HepG2 (cell line): Measurements from ENCODE around the gene HSPA1L. TPM values are rescaled to one million over a fixed set of nuclear protein-coding genes. Genes with fewer than 3 reads are reported as not detected.
"Not testable (repeated sequence)": the region's sequence is repeated elsewhere in the genome, so short reads cannot be mapped to it uniquely, and the experiment has no call there.

Experiments
- ATAC-seq: fragments of 200-7000 bp; cut with Tn5 transposase; 3 replicates; pipeline ENCODE4 v1.9.1; 2020; ENCODE audit warnings: mild to moderate bottlenecking, moderate library complexity
- BruUV-seq: library from RNA; stranded (reverse); fragments of 400-500 nt; replicated peaks from 2 replicates; lab custom pipeline; 2021; lab: Mats Ljungman, UMichigan
- CTCF ChIA-PET: fragments of 300-600 bp; formaldehyde crosslinking; extraction: SDS; loops from one replicate; lab custom pipeline; 2021; ENCODE audit warnings: low total read pairs, inconsistent platforms, low intra/inter-chr PET ratio; lab: Yijun Ruan, JAX
- POLR2A ChIA-PET: fragments of 350-600 bp; sonication (Branson Sonifier 250); formaldehyde crosslinking; loops from one replicate; lab custom pipeline; 2020; ENCODE audit warnings: antibody characterized with exemption, inconsistent platforms; lab: Yijun Ruan, JAX
- DNase-seq: peaks from one replicate; pipeline ENCODE4 v3.0.0-alpha.2; 2015; ENCODE audit warnings: low spot score
- FAIRE-seq: peaks from 3 replicates; lab custom pipeline; 2011; peaks lifted over from hg19 to GRCh38; lab: Jason Lieb, UNC
- H2AFZ ChIP-seq: one replicate; pipeline ENCODE4 v1.6.1; 2011; ENCODE audit warnings: low read length, inconsistent platforms
- H3K27ac ChIP-seq: fragments of 300-600 bp; 3 replicates; pipeline ENCODE4 v1.8.0; 2011; ENCODE audit warnings: mixed run types, mild to moderate bottlenecking, mixed read lengths, low read length, inconsistent platforms; ENCODE audit not compliant: insufficient read depth; ENCODE audit errors: extremely low read length
- H3K27me3 ChIP-seq, 2 experiments: fragments of 200-600 bp in 1 of 2; 2 replicates in 1 of 2; 3 replicates in 1 of 2; pipeline versions ENCODE4 v1.6.0 to v1.8.0; 2011; ENCODE audit warnings: low read length in 2 of 2, mild to moderate bottlenecking in 2 of 2, moderate library complexity in 2 of 2, inconsistent platforms in 1 of 2; ENCODE audit not compliant: insufficient read depth in 2 of 2, control insufficient read depth in 1 of 2
- H3K36me3 ChIP-seq, 2 experiments: fragments of 200-600 bp in 1 of 2; replicated peaks in 1 of 2; 2 replicates in 1 of 2; 3 replicates in 1 of 2; pipeline versions ENCODE4 v1.5.1 to v1.8.0; 2011; ENCODE audit warnings: low read length in 2 of 2, inconsistent platforms in 1 of 2; ENCODE audit not compliant: insufficient read depth in 2 of 2, control insufficient read depth in 1 of 2
- H3K4me1 ChIP-seq: 2 replicates; pipeline ENCODE4 v1.5.1; 2012; ENCODE audit warnings: low read length, inconsistent platforms; ENCODE audit not compliant: insufficient read depth
- H3K4me2 ChIP-seq: 2 replicates; pipeline ENCODE4 v1.6.0; 2011; ENCODE audit warnings: low read depth, low read length, inconsistent platforms
- H3K4me3 ChIP-seq, 3 experiments: fragments of 200-600 bp in 1 of 3; sonication (generic), shearing (Covaris generic) in 1 of 3; replicated peaks in 1 of 3; 2 replicates each; pipeline ENCODE4 v1.5.1; 2011 to 2016; ENCODE audit warnings: low read length in 3 of 3, inconsistent platforms in 2 of 3, low read depth in 2 of 3, mild to moderate bottlenecking in 2 of 3, control low read depth in 1 of 3, mixed read lengths in 1 of 3; ENCODE audit not compliant: insufficient read depth in 1 of 3
- H3K79me2 ChIP-seq: one replicate; pipeline ENCODE4 v1.6.1; 2011; ENCODE audit warnings: low read length, inconsistent platforms; ENCODE audit not compliant: insufficient read depth
- H3K9ac ChIP-seq: 2 replicates; pipeline ENCODE4 v1.6.0; 2011; ENCODE audit warnings: mild to moderate bottlenecking, low read depth, low read length, inconsistent platforms; ENCODE audit not compliant: insufficient read depth
- H3K9me3 ChIP-seq: 2 replicates; pipeline ENCODE4 v1.5.1; 2012; ENCODE audit warnings: mild to moderate bottlenecking, low read length
- H4K20me1 ChIP-seq: 2 replicates; pipeline ENCODE4 v1.6.0; 2011; ENCODE audit warnings: inconsistent platforms, mild to moderate bottlenecking, low read length, moderate library complexity; ENCODE audit not compliant: insufficient read depth
- HOXA3 ChIP-seq: sonication (generic); formaldehyde crosslinking; IDR thresholded peaks from 2 replicates; pipeline ENCODE4 v1.5.0; 2020; ENCODE audit warnings: missing genetic modification reagents
- NR2F6 ChIP-seq, 2 experiments: IDR thresholded peaks; 2 replicates each; pipeline ENCODE4 v1.6.1; 2016; ENCODE audit warnings: antibody characterized with exemption in 1 of 2, mild to moderate bottlenecking in 1 of 2
- RFXANK ChIP-seq: IDR thresholded peaks from 2 replicates; pipeline ENCODE4 v1.6.1; 2016
- ZBTB38 ChIP-seq: sonication (generic); formaldehyde crosslinking; IDR thresholded peaks from 2 replicates; pipeline ENCODE4 v1.5.1; 2020; ENCODE audit warnings: mild to moderate bottlenecking, missing genetic modification reagents
- WGBS: methylation state at CpG from one replicate; pipeline ENCODE4 v1.1.6; 2017; ENCODE audit warnings: low lambda C conversion rate; 5-methylcytosine and 5-hydroxymethylcytosine counted together
- in situ Hi-C: cut with HindIII; loops from 2 replicates; pipeline ENCODE4 v1.10.0; 2017; ENCODE audit warnings: low pct_unique_long_range_greater_than_20kb; ENCODE audit not compliant: extremely low pct_ligation_motif_present
- intact Hi-C: fragments of 100-400 bp; cut with micrococcal nuclease; formaldehyde crosslinking; loops from one replicate; pipeline ENCODE4 v1.10.0; 2022; ENCODE audit not compliant: unreplicated experiment
- polyA plus RNA-seq, 8 experiments: library from polyadenylated mRNA; depleted of rRNA in 3 of 8; stranded (reverse) in 7 of 8; unstranded in 1 of 8; fragments of >200 nt; fragmentation: Illumina TruSeq in 4 of 8; extraction: Trizol in 4 of 8; gene quantifications; 2 replicates each; pipeline versions ENCODE4 v1.2.1 to v1.2.3, GENCODE V29; 2011 to 2016; ENCODE audit warnings: low read depth in 4 of 8, missing spikeins in 1 of 8, mixed read lengths in 1 of 8; ENCODE audit not compliant: insufficient read depth in 1 of 8
- total RNA-seq, 5 experiments: library from RNA; depleted of rRNA; stranded (reverse); fragments of >200 nt; fragmentation: Illumina TruSeq; extraction: Trizol; gene quantifications; 2 replicates each; pipeline ENCODE4 v1.2.3, GENCODE V29; 2016; ENCODE audit warnings: low read depth in 1 of 5
- TF ChIP-seq, protein P1 (sequence below): sonication (generic); formaldehyde crosslinking; IDR thresholded peaks from 2 replicates; pipeline ENCODE4 v1.8.1; 2023; ENCODE audit warnings: mild to moderate bottlenecking, moderate library complexity, missing genetic modification reagents
- TF ChIP-seq, protein P2 (sequence below): sonication (generic); formaldehyde crosslinking; IDR thresholded peaks from 2 replicates; pipeline ENCODE4 v1.5.1; 2020; ENCODE audit warnings: mild to moderate bottlenecking, missing genetic modification reagents, moderate library complexity
- TF ChIP-seq, protein P3 (sequence below): sonication (generic); formaldehyde crosslinking; IDR thresholded peaks from 2 replicates; pipeline ENCODE4 v1.4.0; 2020; ENCODE audit warnings: mild to moderate bottlenecking, missing genetic modification reagents
- TF ChIP-seq, protein P4 (sequence below): IDR thresholded peaks from 2 replicates; pipeline ENCODE4 v1.4.0; 2020; ENCODE audit warnings: mild to moderate bottlenecking, missing genetic modification reagents
- TF ChIP-seq, protein P5 (sequence below): sonication (generic); formaldehyde crosslinking; IDR thresholded peaks from 2 replicates; pipeline ENCODE4 v1.4.0; 2020; ENCODE audit warnings: low read depth, missing genetic modification reagents

Gene HSPA1L
- total and polyA plus RNA-seq, 2 of the 13 experiments (the other 11 are each of a cell fraction or from before 2014, with no cell fraction given), result 0.55 to 1.0 TPM

DNA sequence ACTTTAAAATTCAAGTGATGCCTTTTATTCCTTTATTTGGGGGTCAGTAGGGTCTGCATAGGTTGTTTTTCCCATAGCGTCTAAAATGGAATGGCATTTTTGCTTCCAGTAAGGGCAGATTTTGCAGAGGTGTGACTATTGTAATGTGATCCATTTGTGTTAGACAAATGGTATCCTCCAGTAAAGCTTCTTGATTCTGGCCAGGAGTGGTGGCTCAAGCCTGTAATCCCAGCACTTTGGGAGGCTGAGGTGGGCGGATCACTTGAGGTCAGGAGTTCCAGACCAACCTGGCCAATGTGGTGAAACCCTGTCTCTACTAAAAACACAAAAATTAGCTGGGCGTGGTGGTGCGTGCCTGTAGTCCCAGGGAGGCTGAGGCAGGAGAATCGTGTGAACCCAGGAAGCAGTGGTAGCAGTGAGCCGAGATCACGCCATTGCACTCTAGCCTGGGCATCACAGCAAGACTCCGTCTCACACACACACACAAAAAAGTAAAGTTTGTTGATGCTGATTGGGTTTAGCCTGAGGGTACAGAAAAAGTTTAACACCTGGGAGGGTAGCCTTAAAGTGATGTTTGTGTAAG lies 2.9 kb upstream of the HSPA1L start:
- H3K36me3 ChIP-seq; intact Hi-C loops; H3K27me3 ChIP-seq; H4K20me1 ChIP-seq; in situ Hi-C loops; ATAC-seq; FAIRE-seq; BruUV-seq; H3K9me3 ChIP-seq; H2AFZ ChIP-seq; CTCF ChIA-PET; DNase-seq; TF ChIP-seq NR2F6 (IDR thresholded peaks at IDR 0.05): not testable (repeated sequence)
- peak overlapping the region; percentile 76 for H3K4me2 ChIP-seq
- peaks cover 54% of the 10 kb centered on the region for H3K4me1 ChIP-seq
- peaks cover 27% of the 10 kb centered on the region for H3K79me2 ChIP-seq
- POLR2A ChIA-PET, result interaction anchor here (0.9 to 6.9 kb wide), 8 partner anchors 8 to 81 kb away, joined by 3 to 66 read pairs (median 7); partner anchors contain the start of genes HSPA1B, LSM2, VARS1 and VWA7
- H3K4me3 ChIP-seq, result peak overlapping the region; percentile 59 to 82 (median 62)
- 42% methylated on average over 8 of the region's 8 CpGs for WGBS
- H3K9ac ChIP-seq, result peak overlapping the region; percentile 66
- H3K27ac ChIP-seq, result peak overlapping the region; percentile 86
- TF ChIP-seq HOXA3 (CRISPR knock-in tag), result peak; percentile 33; the same call in 1 of the 2 replicates
- TF ChIP-seq, protein P1, sequence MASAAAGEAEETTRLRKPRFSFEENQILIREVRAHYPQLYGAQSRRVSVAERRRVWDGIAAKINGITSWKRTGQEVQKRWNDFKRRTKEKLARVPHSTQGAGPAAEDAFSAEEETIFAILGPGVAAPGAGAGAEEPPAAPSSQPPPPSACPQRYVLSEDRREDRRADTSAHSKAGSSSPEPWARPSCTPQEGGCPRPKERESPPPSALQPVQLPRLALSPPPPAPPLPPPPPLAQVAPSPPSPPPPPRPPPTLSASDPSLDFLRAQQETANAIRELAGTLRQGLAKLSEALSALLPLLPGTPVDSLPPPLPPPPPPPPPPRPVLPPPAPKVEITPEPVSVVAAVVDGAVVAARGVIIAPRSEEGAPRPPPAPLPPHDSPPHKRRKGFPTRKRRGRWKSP (CRISPR knock-in tag), result 0 out of 2 replicates have a peak, but pooled peaks have one; percentile 25
- TF ChIP-seq RFXANK (CRISPR knock-in tag), result 0 out of 2 replicates have a peak, but pooled peaks have one; percentile 40
- TF ChIP-seq, protein P2, sequence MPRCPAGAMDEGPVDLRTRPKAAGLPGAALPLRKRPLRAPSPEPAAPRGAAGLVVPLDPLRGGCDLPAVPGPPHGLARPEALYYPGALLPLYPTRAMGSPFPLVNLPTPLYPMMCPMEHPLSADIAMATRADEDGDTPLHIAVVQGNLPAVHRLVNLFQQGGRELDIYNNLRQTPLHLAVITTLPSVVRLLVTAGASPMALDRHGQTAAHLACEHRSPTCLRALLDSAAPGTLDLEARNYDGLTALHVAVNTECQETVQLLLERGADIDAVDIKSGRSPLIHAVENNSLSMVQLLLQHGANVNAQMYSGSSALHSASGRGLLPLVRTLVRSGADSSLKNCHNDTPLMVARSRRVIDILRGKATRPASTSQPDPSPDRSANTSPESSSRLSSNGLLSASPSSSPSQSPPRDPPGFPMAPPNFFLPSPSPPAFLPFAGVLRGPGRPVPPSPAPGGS (CRISPR knock-in tag), result 0 out of 2 replicates have a peak, but pooled peaks have one; percentile 28
- TF ChIP-seq, protein P3, sequence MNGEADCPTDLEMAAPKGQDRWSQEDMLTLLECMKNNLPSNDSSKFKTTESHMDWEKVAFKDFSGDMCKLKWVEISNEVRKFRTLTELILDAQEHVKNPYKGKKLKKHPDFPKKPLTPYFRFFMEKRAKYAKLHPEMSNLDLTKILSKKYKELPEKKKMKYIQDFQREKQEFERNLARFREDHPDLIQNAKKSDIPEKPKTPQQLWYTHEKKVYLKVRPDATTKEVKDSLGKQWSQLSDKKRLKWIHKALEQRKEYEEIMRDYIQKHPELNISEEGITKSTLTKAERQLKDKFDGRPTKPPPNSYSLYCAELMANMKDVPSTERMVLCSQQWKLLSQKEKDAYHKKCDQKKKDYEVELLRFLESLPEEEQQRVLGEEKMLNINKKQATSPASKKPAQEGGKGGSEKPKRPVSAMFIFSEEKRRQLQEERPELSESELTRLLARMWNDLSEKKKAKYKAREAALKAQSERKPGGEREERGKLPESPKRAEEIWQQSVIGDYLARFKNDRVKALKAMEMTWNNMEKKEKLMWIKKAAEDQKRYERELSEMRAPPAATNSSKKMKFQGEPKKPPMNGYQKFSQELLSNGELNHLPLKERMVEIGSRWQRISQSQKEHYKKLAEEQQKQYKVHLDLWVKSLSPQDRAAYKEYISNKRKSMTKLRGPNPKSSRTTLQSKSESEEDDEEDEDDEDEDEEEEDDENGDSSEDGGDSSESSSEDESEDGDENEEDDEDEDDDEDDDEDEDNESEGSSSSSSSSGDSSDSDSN (CRISPR knock-in tag), result 0 out of 2 replicates have a peak, but pooled peaks have one; percentile 9
- 0 out of 2 replicates have a peak, but pooled peaks have one; percentile 16 for TF ChIP-seq NR2F6 (CRISPR knock-in tag; IDR thresholded peaks at IDR 0.05)
- TF ChIP-seq, protein P4, sequence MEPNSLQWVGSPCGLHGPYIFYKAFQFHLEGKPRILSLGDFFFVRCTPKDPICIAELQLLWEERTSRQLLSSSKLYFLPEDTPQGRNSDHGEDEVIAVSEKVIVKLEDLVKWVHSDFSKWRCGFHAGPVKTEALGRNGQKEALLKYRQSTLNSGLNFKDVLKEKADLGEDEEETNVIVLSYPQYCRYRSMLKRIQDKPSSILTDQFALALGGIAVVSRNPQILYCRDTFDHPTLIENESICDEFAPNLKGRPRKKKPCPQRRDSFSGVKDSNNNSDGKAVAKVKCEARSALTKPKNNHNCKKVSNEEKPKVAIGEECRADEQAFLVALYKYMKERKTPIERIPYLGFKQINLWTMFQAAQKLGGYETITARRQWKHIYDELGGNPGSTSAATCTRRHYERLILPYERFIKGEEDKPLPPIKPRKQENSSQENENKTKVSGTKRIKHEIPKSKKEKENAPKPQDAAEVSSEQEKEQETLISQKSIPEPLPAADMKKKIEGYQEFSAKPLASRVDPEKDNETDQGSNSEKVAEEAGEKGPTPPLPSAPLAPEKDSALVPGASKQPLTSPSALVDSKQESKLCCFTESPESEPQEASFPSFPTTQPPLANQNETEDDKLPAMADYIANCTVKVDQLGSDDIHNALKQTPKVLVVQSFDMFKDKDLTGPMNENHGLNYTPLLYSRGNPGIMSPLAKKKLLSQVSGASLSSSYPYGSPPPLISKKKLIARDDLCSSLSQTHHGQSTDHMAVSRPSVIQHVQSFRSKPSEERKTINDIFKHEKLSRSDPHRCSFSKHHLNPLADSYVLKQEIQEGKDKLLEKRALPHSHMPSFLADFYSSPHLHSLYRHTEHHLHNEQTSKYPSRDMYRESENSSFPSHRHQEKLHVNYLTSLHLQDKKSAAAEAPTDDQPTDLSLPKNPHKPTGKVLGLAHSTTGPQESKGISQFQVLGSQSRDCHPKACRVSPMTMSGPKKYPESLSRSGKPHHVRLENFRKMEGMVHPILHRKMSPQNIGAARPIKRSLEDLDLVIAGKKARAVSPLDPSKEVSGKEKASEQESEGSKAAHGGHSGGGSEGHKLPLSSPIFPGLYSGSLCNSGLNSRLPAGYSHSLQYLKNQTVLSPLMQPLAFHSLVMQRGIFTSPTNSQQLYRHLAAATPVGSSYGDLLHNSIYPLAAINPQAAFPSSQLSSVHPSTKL (CRISPR knock-in tag), result 0 out of 2 replicates have a peak, but pooled peaks have one; percentile 2
- TF ChIP-seq ZBTB38 (CRISPR knock-in tag), result 0 out of 2 replicates have a peak, but pooled peaks have one; percentile 59
- TF ChIP-seq, protein P5, sequence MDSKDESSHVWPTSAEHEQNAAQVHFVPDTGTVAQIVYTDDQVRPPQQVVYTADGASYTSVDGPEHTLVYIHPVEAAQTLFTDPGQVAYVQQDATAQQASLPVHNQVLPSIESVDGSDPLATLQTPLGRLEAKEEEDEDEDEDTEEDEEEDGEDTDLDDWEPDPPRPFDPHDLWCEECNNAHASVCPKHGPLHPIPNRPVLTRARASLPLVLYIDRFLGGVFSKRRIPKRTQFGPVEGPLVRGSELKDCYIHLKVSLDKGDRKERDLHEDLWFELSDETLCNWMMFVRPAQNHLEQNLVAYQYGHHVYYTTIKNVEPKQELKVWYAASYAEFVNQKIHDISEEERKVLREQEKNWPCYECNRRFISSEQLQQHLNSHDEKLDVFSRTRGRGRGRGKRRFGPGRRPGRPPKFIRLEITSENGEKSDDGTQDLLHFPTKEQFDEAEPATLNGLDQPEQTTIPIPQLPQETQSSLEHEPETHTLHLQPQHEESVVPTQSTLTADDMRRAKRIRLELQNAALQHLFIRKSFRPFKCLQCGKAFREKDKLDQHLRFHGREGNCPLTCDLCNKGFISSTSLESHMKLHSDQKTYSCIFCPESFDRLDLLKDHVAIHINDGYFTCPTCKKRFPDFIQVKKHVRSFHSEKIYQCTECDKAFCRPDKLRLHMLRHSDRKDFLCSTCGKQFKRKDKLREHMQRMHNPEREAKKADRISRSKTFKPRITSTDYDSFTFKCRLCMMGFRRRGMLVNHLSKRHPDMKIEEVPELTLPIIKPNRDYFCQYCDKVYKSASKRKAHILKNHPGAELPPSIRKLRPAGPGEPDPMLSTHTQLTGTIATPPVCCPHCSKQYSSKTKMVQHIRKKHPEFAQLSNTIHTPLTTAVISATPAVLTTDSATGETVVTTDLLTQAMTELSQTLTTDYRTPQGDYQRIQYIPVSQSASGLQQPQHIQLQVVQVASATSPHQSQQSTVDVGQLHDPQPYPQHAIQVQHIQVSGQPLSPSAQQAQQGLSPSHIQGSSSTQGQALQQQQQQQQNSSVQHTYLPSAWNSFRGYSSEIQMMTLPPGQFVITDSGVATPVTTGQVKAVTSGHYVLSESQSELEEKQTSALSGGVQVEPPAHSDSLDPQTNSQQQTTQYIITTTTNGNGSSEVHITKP, result 0 out of 2 replicates have a peak, but pooled peaks have one; percentile 39
